Colonic mucosa (tissue), 4 donors: ENCODE results near the gene STK32C. TPM values are rescaled to one million over a fixed set of nuclear protein-coding genes. Genes with fewer than 3 reads are reported as not detected.

Source experiments
- DNase-seq: peaks from one replicate; pipeline ENCODE4 v3.0.0-alpha.2; 2020
- H3K27ac ChIP-seq: fragments of 200-600 bp; one replicate; pipeline ENCODE4 v1.8.0; 2021
- H3K27me3 ChIP-seq: fragments of 200-600 bp; one replicate; pipeline ENCODE4 v1.8.0; 2021
- H3K36me3 ChIP-seq: fragments of 200-600 bp; one replicate; pipeline ENCODE4 v1.8.0; 2021
- H3K4me1 ChIP-seq: fragments of 200-600 bp; one replicate; pipeline ENCODE4 v1.8.0; 2021; ENCODE audit warnings: mild to moderate bottlenecking
- H3K4me3 ChIP-seq: fragments of 200-600 bp; one replicate; pipeline ENCODE4 v1.8.0; 2021
- H3K9ac ChIP-seq, 2 donors: one replicate each; pipeline ENCODE4 v1.7.0; 2013; ENCODE audit warnings: control low read depth in 2 of 2, low read depth in 2 of 2, low read length in 2 of 2
- H3K9me3 ChIP-seq: fragments of 200-600 bp; one replicate; pipeline ENCODE4 v1.8.0; 2021
- CTCF ChIP-seq: fragments of 200-600 bp; IDR thresholded peaks from one replicate; pipeline ENCODE4 v1.8.0; 2022; ENCODE audit warnings: antibody characterized with exemption, mild to moderate bottlenecking
- intact Hi-C: fragments of 100-400 bp; cut with DNase I; formaldehyde crosslinking; loops from one replicate; pipeline ENCODE4 v1.14.1; 2022
- total RNA-seq, 2 donors: library from RNA; stranded (reverse); fragmentation: NEBNext Ultra II Directional in 1 of 2; extraction: Animal tissue kit (Norgen Biotek cat#: 25700) in 1 of 2; gene quantifications; one replicate each; pipeline ENCODE4 v1.2.1, GENCODE V29; 2021
- donor health status: healthy.
- donor health status: DM: no; HTN: no; CAD: no.
- donor health status: DM: no; HTN: no; CAD: no.

STK32C gene
- total RNA-seq, 2 donors from 2014 or later, result 9.2 to 14.5 TPM

- no peak overlapping the region for H3K9ac ChIP-seq
- H3K4me3 ChIP-seq, result no peak overlapping the region
- no peak for DNase-seq
- no peaks in the 10 kb centered on the region for H3K27me3 ChIP-seq
- no peaks in the 10 kb centered on the region for H3K9me3 ChIP-seq
- intact Hi-C loops, result no loop called here
- no peak for TF ChIP-seq CTCF
- no peaks in the 10 kb centered on the region for H3K36me3 ChIP-seq
- H3K27ac ChIP-seq, result no peak overlapping the region
- no peaks in the 10 kb centered on the region for H3K4me1 ChIP-seq
Observed at GRCh38 chr10:132349766-132350165, 42.0 kb upstream of the STK32C start.

GRCh38 chr10:132347931-132348267 is 40.1 kb upstream of the STK32C start:
- intact Hi-C loops, result no loop called here
- Histone ChIP-seq H3K27ac (no peak overlapping the region), H3K4me3 (no peak overlapping the region), H3K27me3 (no peaks in the 10 kb centered on the region), H3K9me3 (no peaks in the 10 kb centered on the region), H3K9ac (no peak overlapping the region), H3K36me3 (no peaks in the 10 kb centered on the region), H3K4me1 (no peaks in the 10 kb centered on the region)
- DNase-seq, result no peak
- no peak for TF ChIP-seq CTCF

GRCh38 chr10:132347211-132347930 is 39.6 kb upstream of the STK32C start:
- H3K9me3 ChIP-seq, result no peaks in the 10 kb centered on the region
- no peak overlapping the region for H3K9ac ChIP-seq
- intact Hi-C loops, result no loop called here
- DNase-seq, result no peak
- no peaks in the 10 kb centered on the region for H3K36me3 ChIP-seq
- no peak for TF ChIP-seq CTCF
- H3K27me3 ChIP-seq, result no peaks in the 10 kb centered on the region
- H3K4me3 ChIP-seq, result no peak overlapping the region
- H3K27ac ChIP-seq, result no peak overlapping the region
- no peaks in the 10 kb centered on the region for H3K4me1 ChIP-seq

- no peaks in the 10 kb centered on the region for H3K36me3 ChIP-seq
Observed at GRCh38 chr10:132346806-132347205, 39.1 kb upstream of the STK32C start.

GRCh38 chr10:132345345-132345744 is 37.6 kb upstream of the STK32C start:
- Histone ChIP-seq H3K4me1 (no peaks in the 10 kb centered on the region), H3K9me3 (no peaks in the 10 kb centered on the region), H3K4me3 (no peak overlapping the region), H3K27me3 (no peaks in the 10 kb centered on the region), H3K36me3 (no peaks in the 10 kb centered on the region), H3K9ac (no peak overlapping the region), H3K27ac (no peak overlapping the region)
- DNase-seq, result no peak
- TF ChIP-seq CTCF, result no peak
- intact Hi-C loops, result no loop called here

More at GRCh38 chr10:132346806-132347205, 39.1 kb upstream of the STK32C start:
- intact Hi-C loops, result no loop called here
- no peaks in the 10 kb centered on the region for H3K27me3 ChIP-seq
- H3K9ac ChIP-seq, result no peak overlapping the region
- no peaks in the 10 kb centered on the region for H3K4me1 ChIP-seq
- H3K4me3 ChIP-seq, result no peak overlapping the region
- H3K9me3 ChIP-seq, result no peaks in the 10 kb centered on the region
- H3K27ac ChIP-seq, result no peak overlapping the region
- DNase-seq, result no peak
- no peak for TF ChIP-seq CTCF
